Caco-2 (cell line): ENCODE data around the gene RPL35. TPM values are rescaled to one million over a fixed set of nuclear protein-coding genes. Genes with fewer than 3 reads are reported as not detected.

ENCODE experiments used
- BruUV-seq: library from RNA; stranded (reverse); fragments of 400-500 nt; replicated peaks from 2 replicates; lab custom pipeline; 2021; lab: Mats Ljungman, UMichigan
- CTCF ChIA-PET: fragments of 300-600 bp; sonication (Branson Sonifier 250); formaldehyde crosslinking; loops from one replicate; lab custom pipeline; 2022; ENCODE audit warnings: antibody characterized with exemption; lab: Charles Lee
- POLR2A ChIA-PET: fragments of 300-600 bp; sonication (Branson Sonifier 250); formaldehyde crosslinking; loops from one replicate; lab custom pipeline; 2022; ENCODE audit warnings: antibody characterized with exemption; lab: Charles Lee
- DNase-seq, 2 experiments: peaks; one replicate each; pipeline versions ENCODE4 v3.0.0 to v3.0.0-alpha.2; 2020 to 2022
- H3K27me3 ChIP-seq: replicated peaks from 2 replicates; pipeline ENCODE4 v1.6.0; 2011; ENCODE audit warnings: low read length; ENCODE audit not compliant: control insufficient read depth, insufficient read depth
- H3K36me3 ChIP-seq: 2 replicates; pipeline ENCODE4 v1.5.1; 2011; ENCODE audit warnings: low read length; ENCODE audit not compliant: control insufficient read depth, insufficient read depth
- H3K4me1 ChIP-seq: fragments of 250-450 bp; sonication (Bioruptor Pico); 2 replicates; pipeline ENCODE4 v1.5.1; 2020; ENCODE audit warnings: mild to moderate bottlenecking
- H3K4me3 ChIP-seq: 2 replicates; pipeline ENCODE4 v1.5.1; 2011; ENCODE audit warnings: low read depth, mild to moderate bottlenecking, control low read depth, low read length
- H3K9me3 ChIP-seq: fragments of 250-450 bp; sonication (Bioruptor Pico); 2 replicates; pipeline ENCODE4 v1.5.1; 2020; ENCODE audit warnings: mild to moderate bottlenecking, moderate library complexity
- H3K27ac Mint-ChIP-seq: one replicate; pipeline ENCODE4 v1.8.0; 2022; ENCODE audit warnings: mixed read lengths; ENCODE audit not compliant: unreplicated experiment
- H3K27me3 Mint-ChIP-seq: one replicate; pipeline ENCODE4 v1.8.0; 2022; ENCODE audit warnings: mixed read lengths; ENCODE audit not compliant: insufficient read depth, unreplicated experiment
- H3K36me3 Mint-ChIP-seq: one replicate; pipeline ENCODE4 v1.8.0; 2022; ENCODE audit warnings: mild to moderate bottlenecking, mixed read lengths; ENCODE audit not compliant: insufficient read depth, unreplicated experiment
- H3K4me1 Mint-ChIP-seq: one replicate; pipeline ENCODE4 v1.8.0; 2022; ENCODE audit warnings: low read depth, mixed read lengths; ENCODE audit not compliant: unreplicated experiment
- H3K4me3 Mint-ChIP-seq: one replicate; pipeline ENCODE4 v1.8.0; 2022; ENCODE audit warnings: mild to moderate bottlenecking, moderate library complexity, mixed read lengths; ENCODE audit not compliant: unreplicated experiment
- H3K9me3 Mint-ChIP-seq: one replicate; pipeline ENCODE4 v1.8.0; 2022; ENCODE audit warnings: mixed read lengths; ENCODE audit not compliant: unreplicated experiment
- intact Hi-C: fragments of 100-400 bp; cut with micrococcal nuclease; formaldehyde crosslinking; loops from one replicate; pipeline ENCODE4 v1.10.0; 2022; ENCODE audit not compliant: unreplicated experiment
- total RNA-seq: library from RNA; stranded (reverse); gene quantifications from 2 replicates; pipeline ENCODE4 v1.2.3, GENCODE V29; 2022
- TF ChIP-seq, protein P1 (sequence below), 2 experiments: fragments of 200-600 bp in 1 of 2; IDR thresholded peaks; 1 replicate in 1 of 2; 2 replicates in 1 of 2; pipeline versions ENCODE4 v1.5.1 to v1.8.0; 2011 to 2022; ENCODE audit warnings: antibody characterized with exemption in 1 of 2, control low read depth in 1 of 2, inconsistent platforms in 1 of 2, low read depth in 1 of 2, low read length in 1 of 2, mild to moderate bottlenecking in 1 of 2, moderate library complexity in 1 of 2; ENCODE audit not compliant: insufficient read depth in 1 of 2, severe bottlenecking in 1 of 2, unreplicated experiment in 1 of 2

RPL35 gene
- total RNA-seq, 1 experiment from 2014 or later, result 1,528 TPM

DNA sequence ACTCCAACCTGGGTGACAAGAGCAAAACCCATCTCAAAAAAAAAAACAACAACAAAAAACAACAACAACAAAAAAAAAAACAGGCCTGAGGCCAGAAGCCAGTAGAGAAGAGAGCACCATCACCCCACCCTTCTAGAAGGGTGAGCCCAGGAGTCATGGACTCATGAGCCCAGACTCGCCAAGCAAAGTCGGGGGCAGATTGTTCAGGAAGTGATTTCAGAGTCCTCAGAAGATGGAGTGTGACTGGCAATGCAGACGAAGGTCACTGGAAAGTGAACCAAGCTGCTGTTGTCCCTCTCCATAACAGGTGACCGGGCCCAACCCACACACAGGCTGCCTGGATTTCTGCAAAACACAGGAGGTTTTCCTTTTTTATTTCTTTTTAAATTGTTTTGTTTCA, 17.5 kb downstream of the RPL35 start:
- H3K4me3 Mint-ChIP-seq, result no peak overlapping the region
- intact Hi-C loops, result no loop called here
- DNase-seq, result no peak
- Histone ChIP-seq H3K9me3 (no peaks in the 10 kb centered on the region), H3K27me3 (no peaks in the 10 kb centered on the region), H3K4me1 (no peaks in the 10 kb centered on the region), H3K36me3 (no peaks in the 10 kb centered on the region), H3K4me3 (no peak overlapping the region)
- H3K9me3 Mint-ChIP-seq, result no peaks in the 10 kb centered on the region
- ChIA-PET CTCF (interaction anchor here (0.7 kb wide), 1 partner anchor 351 kb away, joined by 5 read pairs; no protein-coding TSS in a partner anchor), POLR2A (no interaction called here)
- no peaks in the 10 kb centered on the region for H3K36me3 Mint-ChIP-seq
- H3K27ac Mint-ChIP-seq, result no peak overlapping the region
- BruUV-seq, result no TSS peak
- TF ChIP-seq, protein P1, sequence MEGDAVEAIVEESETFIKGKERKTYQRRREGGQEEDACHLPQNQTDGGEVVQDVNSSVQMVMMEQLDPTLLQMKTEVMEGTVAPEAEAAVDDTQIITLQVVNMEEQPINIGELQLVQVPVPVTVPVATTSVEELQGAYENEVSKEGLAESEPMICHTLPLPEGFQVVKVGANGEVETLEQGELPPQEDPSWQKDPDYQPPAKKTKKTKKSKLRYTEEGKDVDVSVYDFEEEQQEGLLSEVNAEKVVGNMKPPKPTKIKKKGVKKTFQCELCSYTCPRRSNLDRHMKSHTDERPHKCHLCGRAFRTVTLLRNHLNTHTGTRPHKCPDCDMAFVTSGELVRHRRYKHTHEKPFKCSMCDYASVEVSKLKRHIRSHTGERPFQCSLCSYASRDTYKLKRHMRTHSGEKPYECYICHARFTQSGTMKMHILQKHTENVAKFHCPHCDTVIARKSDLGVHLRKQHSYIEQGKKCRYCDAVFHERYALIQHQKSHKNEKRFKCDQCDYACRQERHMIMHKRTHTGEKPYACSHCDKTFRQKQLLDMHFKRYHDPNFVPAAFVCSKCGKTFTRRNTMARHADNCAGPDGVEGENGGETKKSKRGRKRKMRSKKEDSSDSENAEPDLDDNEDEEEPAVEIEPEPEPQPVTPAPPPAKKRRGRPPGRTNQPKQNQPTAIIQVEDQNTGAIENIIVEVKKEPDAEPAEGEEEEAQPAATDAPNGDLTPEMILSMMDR (IDR thresholded peaks at IDR 0.05; ENCODE audit: insufficient read depth in 1 of 2, low read depth in 1 of 2, low read length in 1 of 2, severe bottlenecking in 1 of 2, unreplicated experiment in 1 of 2), result no peak
- no peaks in the 10 kb centered on the region for H3K4me1 Mint-ChIP-seq
- H3K27me3 Mint-ChIP-seq, result no peaks in the 10 kb centered on the region

DNA sequence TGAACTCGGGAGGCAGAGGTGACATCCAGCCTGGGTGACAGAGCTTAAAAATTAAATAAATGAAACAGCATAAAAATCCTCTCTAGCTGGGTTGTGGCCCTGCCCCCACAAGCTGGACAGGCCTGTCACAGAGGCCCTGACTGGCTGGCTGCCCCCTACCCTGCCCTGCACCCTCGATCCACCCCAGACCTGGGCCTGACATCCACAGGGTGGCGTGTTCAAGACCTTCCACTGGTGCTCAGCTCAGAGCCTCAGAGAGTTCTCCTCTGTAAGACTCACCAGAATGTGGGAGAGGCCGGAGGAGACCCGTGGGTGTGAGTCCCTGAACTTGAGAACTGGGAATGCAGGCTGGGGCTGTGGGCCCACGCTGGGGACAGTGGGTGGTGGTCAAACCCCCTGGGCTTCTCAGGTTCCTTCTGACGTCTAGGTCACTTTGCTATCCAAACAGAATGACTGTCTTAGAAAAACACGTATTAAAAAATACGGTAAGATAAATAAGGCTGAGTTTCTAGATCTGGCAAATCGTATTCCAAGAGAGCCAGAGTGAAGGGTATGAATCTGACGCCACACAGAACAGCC, 18.2 kb downstream of the RPL35 start:
- H3K4me3 Mint-ChIP-seq, result no peak overlapping the region
- no peak for DNase-seq
- H3K9me3 Mint-ChIP-seq, result no peaks in the 10 kb centered on the region
- POLR2A ChIA-PET, result no interaction called here
- Histone ChIP-seq H3K27me3 (no peaks in the 10 kb centered on the region), H3K4me1 (no peaks in the 10 kb centered on the region), H3K9me3 (no peaks in the 10 kb centered on the region), H3K4me3 (no peak overlapping the region), H3K36me3 (no peaks in the 10 kb centered on the region)
- no peak overlapping the region for H3K27ac Mint-ChIP-seq
- BruUV-seq, result no TSS peak
- intact Hi-C loops, result no loop called here
- TF ChIP-seq, protein P1 (IDR thresholded peaks at IDR 0.05; ENCODE audit: insufficient read depth in 1 of 2, low read depth in 1 of 2, low read length in 1 of 2, severe bottlenecking in 1 of 2, unreplicated experiment in 1 of 2), result no peak
- CTCF ChIA-PET, result interaction anchor here (0.7 kb wide), 1 partner anchor 350 kb away, joined by 5 read pairs; no protein-coding TSS in a partner anchor
- H3K27me3 Mint-ChIP-seq, result no peaks in the 10 kb centered on the region
- no peaks in the 10 kb centered on the region for H3K4me1 Mint-ChIP-seq
- H3K36me3 Mint-ChIP-seq, result no peaks in the 10 kb centered on the region

DNA sequence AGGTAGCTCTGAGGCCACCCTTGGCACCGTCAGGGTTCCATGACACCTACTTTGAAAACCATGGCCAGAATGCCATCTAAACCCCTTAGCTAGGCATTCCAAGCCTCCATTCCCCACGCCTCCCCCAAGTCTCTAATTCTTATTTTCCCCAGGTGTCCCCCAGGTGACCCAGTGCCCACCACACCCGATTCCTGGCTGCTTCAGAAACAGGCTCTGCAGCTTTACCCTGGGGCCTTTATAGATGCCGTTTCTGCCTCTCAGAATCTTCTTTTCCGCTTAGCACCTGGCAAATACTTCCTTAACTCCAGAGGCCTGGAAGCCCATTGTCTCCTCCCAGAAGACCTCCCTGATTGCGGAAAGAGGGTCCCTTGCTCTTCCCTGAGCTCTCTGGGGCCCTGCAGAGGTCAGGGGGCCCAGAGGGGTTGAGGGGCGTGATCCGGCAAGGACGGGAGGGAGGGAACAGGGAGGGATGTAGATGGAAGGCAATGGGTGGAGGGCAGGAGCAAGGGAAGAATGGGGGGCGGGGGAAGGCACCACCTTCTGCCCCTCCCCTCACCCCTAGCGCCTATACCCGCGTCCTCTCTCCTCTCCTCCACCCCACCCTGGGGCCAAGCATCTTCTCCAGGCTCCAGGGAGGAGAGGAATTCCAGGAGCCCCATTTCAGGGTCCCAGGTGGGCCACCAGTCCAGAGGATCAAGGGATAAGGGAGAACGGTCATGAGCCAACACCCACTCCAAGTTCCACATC, 20.5 kb downstream of the RPL35 start:
- Mint-ChIP-seq H3K27me3 (no peaks in the 10 kb centered on the region), H3K27ac (no peak overlapping the region), H3K4me1 (no peaks in the 10 kb centered on the region), H3K4me3 (no peak overlapping the region), H3K36me3 (no peaks in the 10 kb centered on the region), H3K9me3 (no peaks in the 10 kb centered on the region)
- ChIA-PET POLR2A (interaction anchor here (0.5 to 0.6 kb wide), 2 partner anchors 11 to 30 kb away, joined by 3 read pairs; no protein-coding TSS in a partner anchor), CTCF (interaction anchor here (1.3 to 2.7 kb wide), 2 partner anchors 11 to 64 kb away, joined by 3 to 17 read pairs; partner anchors contain the start of genes OLFML2A and WDR38)
- BruUV-seq, result no TSS peak
- H3K27me3 ChIP-seq, result no peaks in the 10 kb centered on the region
- DNase-seq, result no peak
- H3K4me3 ChIP-seq, result no peak overlapping the region
- no peaks in the 10 kb centered on the region for H3K4me1 ChIP-seq
- no peaks in the 10 kb centered on the region for H3K9me3 ChIP-seq
- intact Hi-C loops, result no loop called here
- TF ChIP-seq, protein P1 (IDR thresholded peaks at IDR 0.05; ENCODE audit: insufficient read depth in 1 of 2, low read depth in 1 of 2, low read length in 1 of 2, severe bottlenecking in 1 of 2, unreplicated experiment in 1 of 2), result no peak
- H3K36me3 ChIP-seq, result no peaks in the 10 kb centered on the region
